ENCODE data around the gene ZCCHC2.

DNA sequence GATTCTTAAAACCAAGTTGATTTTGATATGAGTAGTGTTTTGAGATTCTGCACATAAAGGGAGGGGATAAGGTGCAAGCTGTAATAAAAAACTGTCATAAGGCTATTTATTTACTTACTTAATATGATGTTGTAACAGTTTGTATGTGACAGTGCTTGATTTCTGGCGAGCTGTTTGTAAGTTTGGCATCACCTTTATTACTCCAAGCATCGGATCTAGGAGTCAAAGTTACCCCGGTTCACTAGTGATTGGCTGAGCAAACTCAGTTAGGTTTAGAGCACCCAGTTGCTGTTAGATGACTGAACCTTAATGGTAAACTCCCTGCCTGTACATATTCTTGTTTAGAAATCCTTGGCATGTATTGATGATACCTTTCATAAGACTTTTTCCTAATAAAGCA is 16.1 kb downstream of the ZCCHC2 start:
- TF ChIP-seq, protein P1, sequence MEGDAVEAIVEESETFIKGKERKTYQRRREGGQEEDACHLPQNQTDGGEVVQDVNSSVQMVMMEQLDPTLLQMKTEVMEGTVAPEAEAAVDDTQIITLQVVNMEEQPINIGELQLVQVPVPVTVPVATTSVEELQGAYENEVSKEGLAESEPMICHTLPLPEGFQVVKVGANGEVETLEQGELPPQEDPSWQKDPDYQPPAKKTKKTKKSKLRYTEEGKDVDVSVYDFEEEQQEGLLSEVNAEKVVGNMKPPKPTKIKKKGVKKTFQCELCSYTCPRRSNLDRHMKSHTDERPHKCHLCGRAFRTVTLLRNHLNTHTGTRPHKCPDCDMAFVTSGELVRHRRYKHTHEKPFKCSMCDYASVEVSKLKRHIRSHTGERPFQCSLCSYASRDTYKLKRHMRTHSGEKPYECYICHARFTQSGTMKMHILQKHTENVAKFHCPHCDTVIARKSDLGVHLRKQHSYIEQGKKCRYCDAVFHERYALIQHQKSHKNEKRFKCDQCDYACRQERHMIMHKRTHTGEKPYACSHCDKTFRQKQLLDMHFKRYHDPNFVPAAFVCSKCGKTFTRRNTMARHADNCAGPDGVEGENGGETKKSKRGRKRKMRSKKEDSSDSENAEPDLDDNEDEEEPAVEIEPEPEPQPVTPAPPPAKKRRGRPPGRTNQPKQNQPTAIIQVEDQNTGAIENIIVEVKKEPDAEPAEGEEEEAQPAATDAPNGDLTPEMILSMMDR (IDR thresholded peaks at IDR 0.05; ENCODE audit: poor library complexity), result no peak
- TF ChIP-seq EZH2 (IDR thresholded peaks at IDR 0.05; ENCODE audit: borderline replicate concordance) (no peak), EZH2phosphoT487 (IDR thresholded peaks at IDR 0.05; ENCODE audit: low read depth, severe bottlenecking, unreplicated experiment) (no peak)

Data from hepatocyte (in vitro differentiated cells).